ENCODE data around the gene CDH9. TPM values are rescaled to one million over a fixed set of nuclear protein-coding genes. Genes with fewer than 3 reads are reported as not detected.
"Not testable (repeated sequence)": the region's sequence is repeated elsewhere in the genome, so short reads cannot be mapped to it uniquely, and the experiment has no call there.

CDH9 gene
- total RNA-seq, 1 experiment from 2014 or later = not detected

GRCh38 chr5:26868504-26868903 is 169.9 kb downstream of the CDH9 start:
- no TSS peak for BruUV-seq (replicated peaks)
- Histone ChIP-seq H3F3A (ENCODE audit: insufficient read depth, low read depth) (no peaks in the 10 kb centered on the region), H3K4me1 (replicated peaks; ENCODE audit: insufficient read depth) (no peaks in the 10 kb centered on the region), H3K27ac (no peak overlapping the region), H3K4me3 (no peak overlapping the region), H3K36me3 (ENCODE audit: low read depth) (no peaks in the 10 kb centered on the region), H2AFZ (no peak overlapping the region), H3K79me2 (ENCODE audit: low read depth) (no peaks in the 10 kb centered on the region), H3K9me2 (ENCODE audit: insufficient read depth) (no peaks in the 10 kb centered on the region), H4K20me1 (ENCODE audit: insufficient read depth) (no peaks in the 10 kb centered on the region), H3K9me3 (ENCODE audit: insufficient read depth, low read depth) (no peaks in the 10 kb centered on the region), H3K27me3 (ENCODE audit: insufficient read depth, low read depth) (no peaks in the 10 kb centered on the region), H3K4me2 (no peak overlapping the region)
- intact Hi-C loops (cut with micrococcal nuclease; ENCODE audit: unreplicated experiment) = no loop called here
- POLR2A ChIA-PET (ENCODE audit: unreplicated experiment) = no interaction called here
- CTCF ChIA-PET = no interaction called here
- DNase-seq = no peak
- TF ChIP-seq EZH2 (IDR thresholded peaks at IDR 0.05; ENCODE audit: low read depth) = no peak
- TF ChIP-seq CTCF (conservative IDR thresholded peaks at IDR 0.05) = no peak

DNA sequence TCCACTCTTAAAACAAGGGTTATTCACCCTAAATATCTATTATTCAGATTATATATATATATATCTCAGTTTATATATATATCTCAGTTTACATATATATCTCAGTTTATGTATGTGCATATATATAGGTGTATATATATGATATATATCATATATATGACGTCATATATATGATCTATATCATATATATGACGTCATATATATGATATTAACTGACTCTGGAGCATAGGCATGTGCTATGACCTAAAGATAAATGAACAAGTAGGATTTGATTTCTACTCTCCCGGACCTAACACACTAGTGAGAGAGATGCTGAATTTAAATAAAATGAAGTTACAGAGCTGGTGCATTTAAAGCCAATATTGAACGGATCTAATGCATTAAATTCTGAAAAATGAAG is 174.3 kb downstream of the CDH9 start:
- CTCF ChIA-PET = no interaction called here

GRCh38 chr5:26856238-26856637 is 182.1 kb downstream of the CDH9 start:
- Histone ChIP-seq H2AFZ (no peak overlapping the region), H3K27me3 (ENCODE audit: insufficient read depth, low read depth) (no peaks in the 10 kb centered on the region), H3K4me2 (no peak overlapping the region), H4K20me1 (ENCODE audit: insufficient read depth) (no peaks in the 10 kb centered on the region), H3K27ac (no peak overlapping the region), H3F3A (ENCODE audit: insufficient read depth, low read depth) (no peaks in the 10 kb centered on the region), H3K4me3 (no peak overlapping the region), H3K79me2 (ENCODE audit: low read depth) (no peaks in the 10 kb centered on the region), H3K9me3 (ENCODE audit: insufficient read depth, low read depth) (no peaks in the 10 kb centered on the region), H3K9me2 (ENCODE audit: insufficient read depth) (no peaks in the 10 kb centered on the region), H3K36me3 (ENCODE audit: low read depth) (no peaks in the 10 kb centered on the region), H3K4me1 (replicated peaks; ENCODE audit: insufficient read depth) (no peaks in the 10 kb centered on the region)
- CTCF ChIA-PET = no interaction called here
- BruUV-seq (replicated peaks) = no TSS peak
- no peak for TF ChIP-seq CTCF (conservative IDR thresholded peaks at IDR 0.05)
- no peak for TF ChIP-seq EZH2 (IDR thresholded peaks at IDR 0.05; ENCODE audit: low read depth)
- no peak for DNase-seq
- intact Hi-C loops (cut with micrococcal nuclease; ENCODE audit: unreplicated experiment) = no loop called here
- POLR2A ChIA-PET (ENCODE audit: unreplicated experiment) = no interaction called here

More for the DNA sequence above, 174.3 kb downstream of the CDH9 start:
- Histone ChIP-seq H3K4me1 (replicated peaks; ENCODE audit: insufficient read depth) (no peaks in the 10 kb centered on the region), H3K9me3 (ENCODE audit: insufficient read depth, low read depth) (no peaks in the 10 kb centered on the region), H3K79me2 (ENCODE audit: low read depth) (no peaks in the 10 kb centered on the region), H3K27ac (no peak overlapping the region), H3K9me2 (ENCODE audit: insufficient read depth) (no peaks in the 10 kb centered on the region), H3F3A (ENCODE audit: insufficient read depth, low read depth) (no peaks in the 10 kb centered on the region), H2AFZ (no peak overlapping the region), H3K4me3 (no peak overlapping the region), H3K36me3 (ENCODE audit: low read depth) (no peaks in the 10 kb centered on the region), H3K4me2 (no peak overlapping the region), H4K20me1 (ENCODE audit: insufficient read depth) (no peaks in the 10 kb centered on the region), H3K27me3 (ENCODE audit: insufficient read depth, low read depth) (no peaks in the 10 kb centered on the region)
- no peak for TF ChIP-seq EZH2 (IDR thresholded peaks at IDR 0.05; ENCODE audit: low read depth)
- no peak for TF ChIP-seq CTCF (conservative IDR thresholded peaks at IDR 0.05)
- BruUV-seq (replicated peaks) = no TSS peak
- intact Hi-C loops (cut with micrococcal nuclease; ENCODE audit: unreplicated experiment) = no loop called here
- DNase-seq = no peak
- POLR2A ChIA-PET (ENCODE audit: unreplicated experiment) = no interaction called here

- H3K27ac ChIP-seq; H4K20me1 ChIP-seq (ENCODE audit: insufficient read depth); H3F3A ChIP-seq (ENCODE audit: insufficient read depth, low read depth); H2AFZ ChIP-seq; H3K4me3 ChIP-seq; CTCF ChIA-PET; POLR2A ChIA-PET (ENCODE audit: unreplicated experiment); intact Hi-C loops (cut with micrococcal nuclease; ENCODE audit: unreplicated experiment); H3K79me2 ChIP-seq (ENCODE audit: low read depth); H3K36me3 ChIP-seq (ENCODE audit: low read depth); DNase-seq; H3K27me3 ChIP-seq (ENCODE audit: insufficient read depth, low read depth); BruUV-seq (replicated peaks); H3K4me2 ChIP-seq; H3K9me2 ChIP-seq (ENCODE audit: insufficient read depth); H3K4me1 ChIP-seq (replicated peaks; ENCODE audit: insufficient read depth); H3K9me3 ChIP-seq (ENCODE audit: insufficient read depth, low read depth): not testable (repeated sequence)
Measured at GRCh38 chr5:26852450-26852849, 185.9 kb downstream of the CDH9 start.
